Astrocyte of the hippocampus (primary cell): ENCODE measurements around the gene KCNIP1.

Source experiments
- DNase-seq: peaks from one replicate; pipeline ENCODE4 v3.0.0; 2011; ENCODE audit warnings: low read depth, low spot score

The KCNIP1 gene

GRCh38 chr5:170781946-170782345 is 278.1 kb downstream of the KCNIP1 start:
- no peak for DNase-seq

- no peak for DNase-seq
Observed at GRCh38 chr5:170782438-170782837, 278.6 kb downstream of the KCNIP1 start.

GRCh38 chr5:170783498-170784247 is 279.9 kb downstream of the KCNIP1 start, which contains the start of gene GABRP:
TSS of gene GABRP (plus strand) at chr5:170783725. CDS start at chr5:170788616, 4,891 bp downstream.
- no peak for DNase-seq

- DNase-seq: no peak
Observed at GRCh38 chr5:170785416-170785815, 281.6 kb downstream of the KCNIP1 start.
